Measurements from ENCODE around the gene FRMPD4.

GRCh38 chrX:12419591-12419990 lies 281.3 kb downstream of the FRMPD4 start:
- TF ChIP-seq CTCF (conservative IDR thresholded peaks at IDR 0.05 in 1 of 2, IDR thresholded peaks at IDR 0.05 in 1 of 2; ENCODE audit: extremely low read depth in 1 of 2, insufficient read depth in 1 of 2, low read depth in 1 of 2, low read length in 2 of 2), result no peak
- TF ChIP-seq EZH2 (IDR thresholded peaks at IDR 0.05; ENCODE audit: borderline replicate concordance, low read length), result no peak

All from mammary epithelial cell (primary cell).